ENCODE data around the gene SLC51A.

DNA sequence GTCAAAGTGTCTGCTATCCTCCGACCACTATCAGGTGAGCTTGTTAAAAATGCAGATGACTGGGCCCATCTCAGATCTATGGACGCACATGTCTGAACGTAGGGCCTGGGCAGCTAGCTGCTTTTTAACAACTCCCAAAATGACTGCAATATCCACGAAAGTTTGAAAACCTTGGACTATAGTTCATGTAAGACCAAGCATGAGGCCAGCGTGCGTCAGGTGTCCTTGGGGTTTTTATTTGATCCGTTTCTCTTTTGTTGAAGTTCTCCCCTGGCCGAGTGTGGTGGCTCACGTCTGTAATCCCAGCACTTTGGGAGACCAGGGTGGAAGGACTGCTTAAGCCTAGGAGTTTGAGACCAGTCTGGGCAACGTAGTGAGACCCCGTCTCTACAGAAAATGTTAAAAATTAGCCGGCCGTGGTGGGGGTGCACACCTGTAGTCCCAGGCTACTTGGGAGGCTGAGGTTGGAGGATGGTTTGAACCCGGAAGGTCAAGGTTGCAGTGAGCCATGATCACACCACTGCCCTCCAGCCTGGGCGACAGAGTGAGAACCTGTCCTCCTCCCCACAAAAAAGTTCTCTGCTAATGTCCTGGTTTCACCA is 9.5 kb downstream of the SLC51A start:
- TF ChIP-seq, protein P1, sequence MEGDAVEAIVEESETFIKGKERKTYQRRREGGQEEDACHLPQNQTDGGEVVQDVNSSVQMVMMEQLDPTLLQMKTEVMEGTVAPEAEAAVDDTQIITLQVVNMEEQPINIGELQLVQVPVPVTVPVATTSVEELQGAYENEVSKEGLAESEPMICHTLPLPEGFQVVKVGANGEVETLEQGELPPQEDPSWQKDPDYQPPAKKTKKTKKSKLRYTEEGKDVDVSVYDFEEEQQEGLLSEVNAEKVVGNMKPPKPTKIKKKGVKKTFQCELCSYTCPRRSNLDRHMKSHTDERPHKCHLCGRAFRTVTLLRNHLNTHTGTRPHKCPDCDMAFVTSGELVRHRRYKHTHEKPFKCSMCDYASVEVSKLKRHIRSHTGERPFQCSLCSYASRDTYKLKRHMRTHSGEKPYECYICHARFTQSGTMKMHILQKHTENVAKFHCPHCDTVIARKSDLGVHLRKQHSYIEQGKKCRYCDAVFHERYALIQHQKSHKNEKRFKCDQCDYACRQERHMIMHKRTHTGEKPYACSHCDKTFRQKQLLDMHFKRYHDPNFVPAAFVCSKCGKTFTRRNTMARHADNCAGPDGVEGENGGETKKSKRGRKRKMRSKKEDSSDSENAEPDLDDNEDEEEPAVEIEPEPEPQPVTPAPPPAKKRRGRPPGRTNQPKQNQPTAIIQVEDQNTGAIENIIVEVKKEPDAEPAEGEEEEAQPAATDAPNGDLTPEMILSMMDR (IDR thresholded peaks at IDR 0.05), result no peak
- TF ChIP-seq POLR2AphosphoS5 (IDR thresholded peaks at IDR 0.05), result no peak

Measured in gastroesophageal sphincter (tissue), 3 donors.